NCI-H1048 (cell line): ENCODE measurements around the gene AXIN1.
A peak's percentile ranks its signal among the peaks of the same experiment; 100 is the strongest.
"Not testable (repeated sequence)": the region's sequence is repeated elsewhere in the genome, so short reads cannot be mapped to it uniquely, and the experiment has no call there.

Source experiments
- DNase-seq: peaks from one replicate; lab custom pipeline; 2025; lab: John Stamatoyannopoulos, UW

The AXIN1 gene

GRCh38 chr16:352547-353403 is at the start of gene AXIN1:
Gene AXIN1 (minus strand): TSS chr16:352723. CDS start chr16:347025, 5,698 bp downstream.
- DNase-seq: peak; percentile 87

- peak; percentile 37 for DNase-seq
Observed at GRCh38 chr16:401468-402348, 49.2 kb upstream of the AXIN1 start, which contains the start of gene DECR2. Gene DECR2 (plus strand): TSS chr16:401885. CDS start chr16:401964, 79 bp downstream.

DNA sequence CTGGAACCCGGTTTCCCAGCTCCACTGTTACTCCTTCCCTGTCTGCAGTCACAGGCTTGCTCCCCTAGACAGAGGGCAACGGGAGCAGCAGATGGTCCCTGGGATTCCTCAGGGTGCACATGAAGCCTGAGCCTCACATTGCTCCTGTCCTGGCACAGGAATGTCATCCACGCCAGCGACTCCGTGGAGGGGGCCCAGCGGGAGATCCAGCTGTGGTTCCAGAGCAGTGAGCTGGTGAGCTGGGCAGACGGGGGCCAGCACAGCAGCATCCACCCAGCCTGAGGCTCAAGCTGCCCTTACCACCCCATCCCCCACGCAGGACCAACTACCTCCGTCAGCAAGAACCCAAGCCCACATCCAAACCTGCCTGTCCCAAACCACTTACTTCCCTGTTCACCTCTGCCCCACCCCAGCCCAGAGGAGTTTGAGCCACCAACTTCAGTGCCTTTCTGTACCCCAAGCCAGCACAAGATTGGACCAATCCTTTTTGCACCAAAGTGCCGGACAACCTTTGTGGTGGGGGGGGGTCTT is 47.6 kb upstream of the AXIN1 start:
- DNase-seq: no peak

GRCh38 chr16:399340-400019 is 47.0 kb upstream of the AXIN1 start:
- no peak for DNase-seq

GRCh38 chr16:398561-399339 is 46.2 kb upstream of the AXIN1 start:
- no peak for DNase-seq

DNA sequence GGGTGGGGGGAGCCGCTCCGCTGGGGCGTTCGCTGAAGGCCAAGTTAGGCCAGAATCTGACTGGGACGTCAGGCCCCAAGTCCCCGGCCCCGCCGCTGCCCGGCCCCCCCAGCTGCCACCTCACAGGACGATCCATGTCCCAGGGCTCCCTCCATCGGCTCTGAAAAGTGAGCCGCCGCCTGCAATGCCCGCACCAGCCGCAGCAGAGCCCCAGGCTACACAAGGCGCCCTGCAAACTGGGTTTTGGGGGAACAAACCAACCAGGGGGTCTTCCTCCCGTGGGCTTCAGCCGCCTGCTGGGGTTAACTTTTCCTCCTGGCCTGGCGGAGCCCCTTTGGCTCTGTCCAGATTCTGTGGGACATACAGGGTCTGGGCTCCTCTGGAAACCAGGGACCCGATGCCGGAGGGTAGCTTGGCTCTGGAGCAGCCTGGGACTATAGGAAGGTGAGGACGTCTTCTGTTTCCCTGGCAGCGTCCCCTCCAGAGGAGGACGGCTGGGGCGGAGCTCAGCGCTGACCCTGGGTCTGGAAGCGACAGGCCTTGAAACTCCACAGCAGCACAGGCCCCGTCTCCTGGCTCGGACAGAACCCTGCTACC is 45.3 kb upstream of the AXIN1 start:
- DNase-seq: no peak

GRCh38 chr16:397135-397661 is 44.7 kb upstream of the AXIN1 start, which contains the start of gene NME4:
Gene NME4 (plus strand): TSS chr16:397199. CDS start chr16:397223, 24 bp downstream.
- no peak for DNase-seq

DNA sequence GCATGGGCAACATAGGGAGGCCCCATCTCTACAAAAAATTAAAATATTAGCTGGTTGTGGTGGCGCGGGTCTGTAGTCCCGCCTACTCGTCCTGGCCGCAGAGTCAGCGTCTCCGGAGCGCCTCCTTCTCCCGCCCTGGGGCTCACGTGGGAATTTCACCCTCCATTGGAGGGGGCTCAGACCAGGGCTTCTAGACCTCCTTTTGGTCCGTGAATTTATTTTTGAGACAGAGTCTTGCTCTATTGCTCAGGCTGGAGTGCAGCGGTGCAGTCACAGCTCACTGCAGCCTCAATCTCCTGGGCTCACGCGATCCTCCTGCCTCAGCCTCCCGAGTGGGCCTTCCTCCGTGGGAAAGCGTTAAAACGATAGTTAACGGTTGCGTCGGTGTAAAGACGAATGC is 44.1 kb upstream of the AXIN1 start:
- no peak for DNase-seq

DNA sequence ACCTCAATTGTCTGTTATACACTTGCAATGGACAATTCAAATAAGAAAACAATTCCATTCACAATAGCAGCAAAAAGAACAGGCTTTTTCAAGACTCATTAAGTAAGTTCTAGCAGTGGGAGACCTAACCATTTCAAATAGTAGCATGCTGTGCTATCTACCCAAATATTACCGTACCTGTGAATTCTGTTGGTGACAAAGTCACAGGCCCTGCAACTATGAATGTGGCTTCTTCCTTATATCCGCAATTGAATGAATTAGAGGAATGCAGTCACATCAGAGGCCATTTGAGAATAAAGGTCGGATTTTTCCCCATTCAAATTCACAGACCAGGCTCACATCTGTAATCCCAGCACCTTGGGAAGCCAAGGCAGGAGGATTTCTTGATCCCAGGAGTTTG is 43.7 kb upstream of the AXIN1 start:
- no peak for DNase-seq

GRCh38 chr16:392450-393030 is 40.0 kb upstream of the AXIN1 start:
- no peak for DNase-seq

- DNase-seq: no peak
Observed at GRCh38 chr16:391885-392335, 39.4 kb upstream of the AXIN1 start.

GRCh38 chr16:389352-389751 is 36.8 kb upstream of the AXIN1 start:
- DNase-seq: no peak

- DNase-seq: not testable (repeated sequence)
Observed at GRCh38 chr16:387761-388666, 35.5 kb upstream of the AXIN1 start.

DNA sequence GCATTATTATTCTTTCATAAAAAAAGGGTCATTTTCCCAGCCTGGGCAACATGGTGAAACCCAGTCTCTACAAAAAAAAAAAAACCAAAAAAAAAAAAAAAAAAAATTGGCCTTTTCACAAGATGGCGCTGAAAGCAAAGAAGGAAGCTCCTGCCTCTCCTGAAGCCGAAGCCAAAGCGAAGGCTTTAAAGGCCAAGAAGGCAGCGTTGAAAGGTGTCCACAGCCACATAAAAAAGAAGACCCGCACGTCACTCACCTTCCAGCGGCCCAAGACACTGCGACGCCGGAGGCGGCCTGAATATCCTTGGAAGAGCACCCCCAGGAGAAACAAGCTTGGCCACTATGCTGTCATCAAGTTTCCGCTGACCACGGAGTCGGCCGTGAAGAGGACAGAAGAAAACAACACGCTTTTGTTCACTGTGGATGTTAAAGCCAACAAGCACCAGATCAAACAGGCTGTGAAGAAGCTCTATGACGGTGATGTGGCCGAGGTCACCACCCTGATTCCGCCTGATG is 34.2 kb upstream of the AXIN1 start:
- no peak for DNase-seq

DNA sequence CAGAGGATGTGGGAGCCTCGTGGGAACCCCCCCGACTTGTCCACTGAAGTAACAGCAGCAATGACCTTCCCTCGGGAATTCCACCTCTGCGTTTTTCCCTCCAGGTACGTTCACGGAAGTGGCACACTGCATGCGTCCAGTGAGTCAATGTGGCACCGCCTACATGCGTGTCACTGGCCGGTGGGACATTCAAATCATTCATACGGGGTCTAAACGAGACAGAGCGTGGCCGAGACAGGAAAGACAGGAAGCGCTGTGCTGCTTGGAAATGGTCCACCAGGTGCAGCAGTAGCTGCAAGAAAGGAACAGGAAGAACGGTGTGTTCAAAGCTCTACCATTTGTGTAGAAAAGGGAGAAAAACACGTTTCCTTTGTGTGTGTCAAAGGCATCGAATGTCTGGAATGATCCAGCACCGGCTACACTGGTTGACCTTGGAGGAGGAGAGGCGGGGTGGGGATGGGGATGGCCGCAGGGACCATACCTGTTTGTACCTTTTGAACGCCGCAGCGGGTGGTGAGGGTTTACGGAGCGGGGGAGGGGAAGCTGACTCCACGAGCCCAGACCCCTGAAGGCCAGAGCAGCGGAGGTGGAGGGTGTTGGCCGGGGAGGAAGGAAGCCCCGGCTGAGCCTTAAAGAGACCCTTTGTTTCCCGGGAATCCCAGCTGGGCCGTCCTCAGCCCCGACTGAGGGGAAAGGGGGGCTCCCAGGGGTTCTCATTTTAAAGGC is 31.0 kb upstream of the AXIN1 start:
- DNase-seq: no peak

GRCh38 chr16:381789-382717 is 29.5 kb upstream of the AXIN1 start, which contains the start of gene PGAP6:
Gene PGAP6 (minus strand): TSS chr16:381978. CDS start chr16:381821, 157 bp downstream.
- DNase-seq: no peak
